Fibroblast of skin of left quadriceps (primary cell): ENCODE data around the gene GBE1.
A peak's percentile ranks its signal among the peaks of the same experiment; 100 is the strongest.

Experiments
- DNase-seq, 2 experiments: peaks; one replicate each; pipeline ENCODE4 v3.0.0-alpha.2; 2013; ENCODE audit warnings: low read depth in 2 of 2

GBE1 gene

DNA sequence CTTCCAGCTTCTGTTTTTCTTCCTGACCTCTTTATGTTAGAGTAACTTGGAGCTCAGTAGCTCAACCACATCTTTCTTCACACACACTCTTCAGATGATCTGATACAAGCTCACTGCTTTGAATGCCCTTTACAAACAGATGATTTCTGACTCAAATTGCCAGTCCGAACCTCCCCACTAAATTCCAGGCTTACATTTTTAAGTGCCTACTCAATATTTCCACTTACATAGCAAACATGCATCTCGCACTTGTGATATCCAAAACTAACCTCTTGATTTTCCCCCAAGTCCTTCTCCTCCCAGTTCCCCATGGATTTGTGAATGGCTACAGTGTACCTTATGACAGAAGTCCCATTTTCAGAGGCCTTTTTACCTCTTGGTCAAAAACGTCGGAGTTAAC, 139.1 kb downstream of the GBE1 start:
- no peak for DNase-seq

DNA sequence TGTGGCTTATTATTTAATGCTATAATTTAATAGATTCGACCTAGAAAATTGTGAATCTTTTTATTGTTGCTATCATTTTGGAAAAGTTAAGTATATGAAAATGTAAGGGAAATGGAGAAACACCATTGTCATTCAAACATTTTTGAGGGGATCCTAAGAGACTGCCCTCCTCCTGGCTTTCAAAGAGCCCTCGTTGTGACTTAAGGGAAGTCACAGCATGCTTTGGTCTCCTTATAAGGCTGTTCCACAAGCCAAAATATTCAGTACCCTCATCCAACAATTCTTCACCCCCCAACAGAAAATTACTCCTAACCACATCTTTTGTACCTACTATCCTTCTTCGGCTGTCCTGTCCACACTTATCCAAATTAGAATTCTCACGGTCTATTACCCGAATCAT, 140.2 kb downstream of the GBE1 start:
- no peak for DNase-seq

DNA sequence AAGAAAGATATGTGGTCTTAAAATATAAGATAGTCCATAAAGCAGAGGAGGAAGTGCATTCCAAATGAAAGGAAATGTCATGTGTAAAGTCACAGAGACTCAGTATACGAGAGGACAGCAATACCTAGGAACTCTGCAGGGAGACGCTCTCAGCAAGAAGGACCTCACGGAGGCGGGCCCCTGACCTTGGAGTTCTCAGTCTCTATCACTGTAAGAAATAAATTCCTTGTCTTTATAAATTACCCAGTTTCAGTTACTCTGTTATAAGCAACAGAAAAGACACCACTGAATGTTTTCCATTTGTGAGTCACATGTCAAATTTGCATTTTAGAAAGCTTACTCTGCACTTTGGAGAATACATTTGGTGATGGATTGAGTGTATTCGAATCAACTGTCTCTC, 140.6 kb downstream of the GBE1 start:
- no peak for DNase-seq

DNA sequence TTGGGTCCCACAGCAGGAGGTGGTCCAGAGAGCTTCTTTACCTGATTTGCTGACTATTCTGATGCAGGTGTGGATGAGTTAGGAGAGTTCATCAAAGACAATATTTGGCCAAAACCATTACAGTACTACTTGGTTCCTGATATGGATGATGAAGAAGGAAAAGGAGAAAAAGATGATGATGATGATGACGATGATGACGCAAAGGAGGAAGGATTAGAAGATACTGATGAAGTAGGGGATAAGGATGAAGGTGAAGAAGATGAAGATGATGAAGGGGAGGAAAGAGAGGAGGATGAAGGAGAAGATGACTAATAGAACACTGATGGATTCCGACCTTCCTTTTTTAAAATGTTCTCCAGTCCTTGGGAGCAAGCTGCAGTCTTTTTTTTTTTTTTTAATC, 148.7 kb downstream of the GBE1 start:
- DNase-seq = no peak

DNA sequence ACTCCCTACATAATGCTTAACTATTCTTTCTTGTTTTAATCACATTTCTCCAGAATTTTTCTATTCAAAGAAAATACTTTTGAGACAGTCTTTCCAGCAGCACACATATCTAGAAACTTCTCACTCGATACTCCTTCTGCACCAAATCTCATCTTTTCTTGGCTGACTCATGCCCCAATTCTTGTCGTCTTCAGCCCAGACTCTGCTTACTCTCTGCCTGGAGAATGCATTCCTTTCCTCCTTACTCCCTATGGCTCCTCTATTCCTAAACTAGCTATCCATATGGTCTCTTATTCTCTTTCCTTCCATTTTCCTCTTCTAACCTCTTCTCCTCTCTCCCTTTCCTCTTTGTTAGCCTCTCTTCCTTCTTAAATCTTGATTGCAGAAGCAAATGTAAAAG, 158.7 kb downstream of the GBE1 start:
- no peak for DNase-seq

DNA sequence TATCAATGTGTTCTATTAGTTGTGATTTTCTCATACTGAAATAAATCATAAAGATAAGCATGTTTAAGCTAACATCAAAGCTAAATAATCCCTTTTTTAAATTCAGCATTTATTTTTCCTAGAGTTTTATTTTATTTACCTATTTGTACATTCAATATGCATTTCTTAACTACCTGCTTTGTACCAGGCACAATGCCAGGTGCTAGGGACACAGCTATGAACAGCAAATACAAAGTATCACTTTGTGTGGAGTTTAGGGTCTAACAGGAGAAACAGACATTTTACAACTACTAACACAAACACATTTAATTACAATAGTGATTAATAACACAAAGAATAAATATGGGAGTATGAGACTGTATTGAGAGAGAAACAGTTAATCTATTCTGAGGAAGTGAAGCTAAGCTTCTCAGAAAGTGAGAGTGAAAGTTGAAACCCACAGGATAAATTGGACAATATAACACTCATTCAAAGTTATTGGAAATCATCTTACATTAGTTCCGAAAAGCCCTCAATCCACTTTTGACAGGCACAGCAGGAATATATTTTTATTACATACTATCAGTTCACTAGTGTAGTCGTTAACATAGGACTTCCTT, 159.6 kb downstream of the GBE1 start:
- DNase-seq = no peak

DNA sequence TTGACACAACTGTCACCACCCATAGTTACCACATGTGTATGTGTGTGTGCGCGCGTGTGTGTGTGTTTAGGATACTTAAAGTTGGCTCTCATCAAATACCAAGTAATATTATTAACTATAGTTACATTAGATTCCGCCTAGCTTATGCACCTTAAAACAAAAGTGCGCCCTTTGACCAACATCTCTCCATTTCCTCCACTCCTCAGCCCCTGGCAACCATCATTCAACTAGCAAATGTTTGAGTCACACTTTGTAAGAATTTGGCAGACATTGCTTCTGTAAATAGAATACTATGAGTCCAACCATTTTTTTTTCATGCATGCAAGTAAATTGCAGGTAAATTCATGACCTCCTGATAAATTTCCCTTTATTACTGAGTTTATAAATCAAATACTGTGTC, 169.3 kb downstream of the GBE1 start:
- DNase-seq = no peak

DNA sequence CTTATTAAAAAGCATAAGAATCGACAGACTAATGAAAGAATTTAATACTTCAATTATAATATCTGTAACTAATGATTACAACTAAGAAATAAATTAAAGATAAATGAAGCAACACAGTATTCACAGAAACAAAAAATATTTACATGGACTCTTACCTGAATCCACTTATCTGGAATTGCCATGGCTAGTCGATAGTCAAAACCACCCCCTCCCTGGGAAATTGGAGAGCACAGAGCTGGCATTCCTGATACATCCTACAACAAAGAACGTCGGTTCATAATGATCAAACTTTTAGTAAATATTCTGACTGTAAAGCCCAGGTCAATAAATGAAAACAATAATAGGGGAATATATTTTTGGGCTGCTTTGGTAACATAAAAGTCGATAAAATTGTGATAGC, 175.5 kb downstream of the GBE1 start:
- DNase-seq = no peak

DNA sequence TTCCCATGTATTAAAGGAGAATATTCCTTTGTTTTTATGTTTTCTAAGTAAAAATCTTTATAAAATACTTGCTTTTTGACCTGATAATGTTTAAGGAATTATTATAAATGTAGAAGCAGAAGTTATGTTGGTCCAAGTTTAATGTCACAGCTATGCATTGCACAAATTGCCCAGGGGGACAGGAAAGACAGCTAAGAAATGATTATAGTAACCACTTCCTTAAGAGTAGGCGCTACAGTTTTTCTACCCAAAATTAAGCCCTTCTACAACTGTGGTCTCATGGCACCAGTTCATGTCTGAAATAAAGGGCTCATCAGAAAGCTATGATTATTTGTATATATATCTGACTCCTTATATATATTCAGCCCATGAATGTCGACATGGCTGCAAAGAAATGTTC, 176.4 kb downstream of the GBE1 start:
- DNase-seq = no peak

DNA sequence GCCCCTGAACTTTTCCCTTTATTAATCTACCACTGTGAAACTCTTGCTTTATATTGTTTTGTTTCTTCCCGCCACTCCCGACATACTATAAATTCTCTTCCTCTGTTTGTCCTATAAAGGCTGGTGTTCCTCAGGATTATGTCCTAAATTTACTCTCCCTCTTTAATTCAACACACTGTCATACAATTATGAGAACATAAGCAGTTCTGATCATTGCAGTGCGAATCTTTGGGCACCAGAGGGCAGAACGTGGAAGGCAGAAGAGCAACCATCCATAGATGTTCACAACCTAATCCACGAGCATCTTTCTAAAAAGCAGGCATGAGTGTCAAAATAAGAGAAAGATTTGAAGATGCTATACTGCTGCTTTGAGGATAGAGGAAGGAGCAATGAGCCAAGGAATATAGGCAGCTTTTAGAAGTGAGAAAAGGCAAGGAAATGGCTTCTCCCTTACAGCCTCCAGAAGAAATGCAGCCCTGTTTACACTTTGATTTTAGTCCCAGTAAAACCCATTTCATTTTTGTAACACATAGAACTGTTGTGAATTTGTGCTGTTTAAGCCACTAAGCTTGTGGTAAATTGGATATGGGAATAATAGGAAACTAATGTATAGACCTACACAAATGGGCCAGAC, 179.4 kb downstream of the GBE1 start:
- peak in 1 of 2 experiments; percentile 10 for DNase-seq

DNA sequence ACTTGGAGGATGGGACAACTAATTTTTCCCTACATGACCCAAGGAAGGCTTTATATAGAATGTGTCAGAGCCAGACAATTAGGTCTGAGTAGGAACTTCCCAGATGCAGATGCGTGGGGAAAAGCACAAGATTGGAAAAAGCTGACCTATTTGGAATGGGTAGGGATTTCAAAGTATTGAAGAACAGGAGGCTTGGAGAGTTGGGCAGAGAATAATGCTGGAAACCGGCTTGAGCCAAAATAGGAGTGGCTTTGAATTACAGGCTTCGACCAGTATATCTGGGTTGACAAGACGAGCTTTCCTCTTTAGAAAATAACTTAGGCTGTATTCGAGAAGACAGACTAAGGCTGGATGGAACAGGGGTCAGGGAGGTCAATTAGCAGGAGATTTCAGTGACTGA, 181.1 kb downstream of the GBE1 start:
- DNase-seq = no peak

DNA sequence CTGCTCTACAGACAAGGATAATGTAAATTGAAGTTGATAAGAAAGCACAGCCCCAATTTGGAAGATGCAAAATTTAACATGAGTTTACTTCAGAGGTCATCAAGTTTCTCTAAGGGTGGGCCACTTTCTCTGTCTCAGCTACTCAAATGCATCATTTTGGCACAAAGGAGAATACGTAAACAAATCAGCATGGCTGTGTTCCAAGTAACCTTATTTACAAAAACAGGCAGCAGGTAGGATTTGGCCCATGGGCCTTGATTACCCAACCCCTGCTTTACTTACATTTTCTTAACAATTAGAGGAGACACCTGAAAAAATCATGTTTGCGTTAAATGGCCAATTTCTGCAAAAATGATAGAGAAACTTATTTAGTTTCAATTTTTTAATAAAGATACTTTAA, 181.7 kb downstream of the GBE1 start:
- DNase-seq = no peak

DNA sequence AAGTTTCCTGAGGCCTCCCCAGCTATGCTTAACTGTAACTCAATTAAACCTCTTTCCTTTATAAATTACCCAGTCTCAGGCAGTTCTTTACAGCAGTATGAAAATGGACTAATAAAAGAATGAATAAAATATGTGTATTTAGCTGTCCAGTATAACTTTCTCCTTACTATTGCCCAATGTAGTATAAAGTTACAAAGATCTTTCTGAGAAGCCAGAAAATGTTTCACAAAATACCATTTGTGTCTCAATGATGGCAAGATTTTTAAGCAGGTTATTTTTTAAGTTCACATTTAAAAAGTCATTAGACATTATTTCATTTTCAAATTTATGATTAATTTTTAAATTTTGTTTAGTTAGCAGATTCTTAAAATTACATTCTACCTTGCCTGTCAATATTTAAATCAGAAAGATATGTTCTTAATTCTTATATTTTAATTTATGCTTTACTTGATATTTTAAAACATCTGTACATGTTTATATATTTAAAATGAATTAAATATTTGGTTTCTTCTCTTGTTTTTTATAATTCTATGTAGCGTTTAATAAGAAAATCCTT, 189.2 kb downstream of the GBE1 start:
- DNase-seq = no peak

DNA sequence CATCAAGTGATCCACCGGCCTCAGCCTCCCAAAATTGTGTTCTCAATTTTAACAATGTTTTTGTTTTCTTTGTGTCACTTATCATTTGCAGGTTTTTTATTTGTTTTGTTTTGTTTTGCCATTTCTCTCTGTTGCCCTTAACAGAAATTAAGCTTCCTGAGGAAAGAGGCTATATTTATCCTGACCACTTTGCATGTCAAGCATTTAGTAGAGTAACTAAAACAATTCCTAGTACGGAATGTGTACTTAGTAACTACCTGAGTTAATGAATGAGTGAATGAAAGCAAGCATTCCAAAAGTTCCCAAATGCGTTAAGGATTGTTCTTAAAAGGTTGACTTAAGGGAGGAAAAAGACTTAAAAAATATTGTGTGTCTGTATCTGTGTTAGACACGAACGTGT, 193.1 kb downstream of the GBE1 start:
- no peak for DNase-seq

DNA sequence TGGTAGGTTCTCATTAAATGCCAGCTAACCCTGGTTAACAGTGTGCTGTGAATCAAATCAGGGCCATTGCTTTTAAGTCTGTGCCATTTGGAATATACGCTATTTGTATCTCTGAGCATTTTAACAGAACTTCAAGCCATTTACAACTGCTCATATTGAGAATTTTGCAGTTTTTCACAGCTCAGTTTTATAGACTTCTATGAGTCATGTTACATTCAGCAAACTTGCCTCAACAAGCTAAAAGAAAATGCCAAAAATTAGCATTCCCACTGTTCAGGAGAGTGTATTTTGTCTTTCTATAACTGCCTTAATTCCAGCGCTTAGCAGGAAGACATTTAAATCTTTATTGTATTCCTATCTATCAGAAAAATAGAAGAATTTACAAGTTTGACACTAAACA, 196.4 kb downstream of the GBE1 start:
- DNase-seq = no peak

DNA sequence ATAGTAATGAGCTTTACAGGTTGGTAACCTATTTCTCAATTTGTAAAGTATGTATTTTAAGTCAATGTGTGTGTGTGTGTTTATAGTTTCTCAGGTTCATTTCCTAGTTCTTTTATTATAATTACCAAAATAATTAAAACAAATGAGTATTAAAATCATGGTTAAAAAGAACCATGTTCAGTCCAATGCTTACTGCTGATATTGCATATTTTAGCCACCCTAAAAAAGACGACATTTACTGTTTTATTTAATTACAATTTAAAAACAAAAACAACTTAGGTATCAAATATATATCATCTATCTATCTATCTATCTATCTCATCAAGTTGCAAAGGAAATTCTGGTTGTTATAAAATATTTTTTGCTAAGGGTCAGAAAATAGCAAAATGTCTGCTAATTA, 203.3 kb downstream of the GBE1 start:
- DNase-seq = no peak

DNA sequence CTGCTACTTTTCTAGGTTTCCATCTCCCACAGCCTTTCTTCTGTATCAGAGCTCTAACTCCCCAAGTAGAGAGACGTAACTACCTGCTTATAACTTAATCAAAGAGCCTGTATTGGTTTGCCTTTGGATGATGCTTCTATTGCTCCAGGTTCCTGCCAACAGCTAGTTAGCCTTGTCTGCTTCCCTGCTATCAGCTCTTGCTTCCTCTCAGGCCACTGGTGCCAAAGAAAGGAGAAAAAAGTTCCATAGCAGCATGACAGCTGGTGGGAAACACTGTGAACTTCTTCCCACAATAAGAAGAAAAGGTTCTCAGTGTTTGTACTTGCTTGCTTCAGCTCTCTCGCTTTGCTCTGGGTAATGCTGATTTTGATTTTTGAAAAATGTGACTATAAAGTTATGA, 206.6 kb downstream of the GBE1 start:
- DNase-seq = no peak

DNA sequence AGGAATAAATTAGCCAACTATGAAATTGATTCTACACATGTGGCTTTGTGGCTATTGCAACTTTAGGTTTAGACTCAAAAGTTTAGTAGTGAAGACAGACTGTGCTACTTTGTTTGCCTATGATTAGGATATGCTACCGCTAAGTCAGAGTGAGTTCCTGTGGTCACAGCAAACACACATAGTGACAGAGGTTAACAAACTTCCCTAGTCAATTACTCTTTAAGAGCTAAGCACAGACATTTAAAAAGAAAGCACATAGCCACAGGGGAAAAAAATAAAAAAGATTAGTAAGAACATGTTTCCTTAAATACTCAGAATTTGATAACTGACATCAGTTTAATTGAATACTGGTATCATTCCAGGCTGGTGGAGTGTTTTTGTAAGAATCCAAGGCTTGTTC, 207.1 kb downstream of the GBE1 start:
- DNase-seq = peak; percentile 24 to 29

DNA sequence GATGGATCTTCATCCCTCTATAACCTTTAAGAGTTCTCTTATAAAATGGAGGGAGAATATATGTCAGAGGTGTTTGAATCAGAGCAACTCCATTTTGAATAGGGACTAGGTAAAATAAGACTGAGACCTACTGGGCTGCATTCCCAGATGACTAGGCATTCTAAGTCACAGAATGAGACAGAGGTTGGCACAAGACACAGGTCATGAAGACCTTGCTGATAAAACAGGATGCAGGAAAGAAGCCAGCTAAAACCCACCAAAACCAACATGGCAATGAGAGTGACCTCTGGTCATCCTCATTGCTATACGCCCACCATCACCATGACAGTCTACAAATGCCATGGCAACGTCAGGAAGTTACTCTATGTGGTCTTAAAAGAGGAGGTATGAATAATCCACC, 211.0 kb downstream of the GBE1 start:
- DNase-seq = no peak

DNA sequence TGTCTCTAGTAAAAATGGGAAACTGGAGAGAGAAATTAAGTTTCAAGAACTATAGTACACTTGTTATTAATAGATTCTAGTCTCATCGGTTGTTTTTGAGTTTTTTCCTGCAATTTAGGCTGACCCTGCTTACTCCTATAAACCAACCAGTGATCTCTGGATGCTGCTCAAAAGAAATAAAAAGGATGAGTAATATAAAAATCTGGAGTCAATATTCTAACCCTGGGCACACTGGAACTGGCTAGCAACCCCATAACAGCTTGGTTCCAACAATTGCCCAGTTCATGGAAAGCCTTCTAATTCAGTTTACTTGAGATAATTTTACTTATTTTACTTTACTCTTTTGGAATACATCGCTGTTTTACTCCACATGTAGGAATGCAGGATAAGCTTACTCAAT, 211.6 kb downstream of the GBE1 start:
- DNase-seq = no peak

DNA sequence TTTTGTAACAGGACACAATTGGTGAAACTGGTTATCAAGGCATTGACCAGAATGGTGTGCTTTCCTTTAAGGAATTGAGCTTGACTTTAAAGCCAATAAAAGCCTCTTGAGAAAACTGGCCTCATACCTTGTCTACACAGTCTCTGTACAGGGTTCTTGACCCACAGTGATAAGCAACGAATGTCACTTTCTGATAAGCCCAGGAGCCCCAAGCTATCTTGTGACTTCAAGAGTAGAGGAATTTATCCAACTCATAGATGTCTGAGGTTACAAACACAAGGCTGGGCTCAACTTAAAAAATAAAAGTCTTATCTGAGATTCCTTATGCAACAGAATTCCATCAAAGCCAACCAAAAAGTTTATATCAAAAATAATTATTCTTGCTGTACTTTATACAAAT, 212.1 kb downstream of the GBE1 start:
- no peak for DNase-seq

DNA sequence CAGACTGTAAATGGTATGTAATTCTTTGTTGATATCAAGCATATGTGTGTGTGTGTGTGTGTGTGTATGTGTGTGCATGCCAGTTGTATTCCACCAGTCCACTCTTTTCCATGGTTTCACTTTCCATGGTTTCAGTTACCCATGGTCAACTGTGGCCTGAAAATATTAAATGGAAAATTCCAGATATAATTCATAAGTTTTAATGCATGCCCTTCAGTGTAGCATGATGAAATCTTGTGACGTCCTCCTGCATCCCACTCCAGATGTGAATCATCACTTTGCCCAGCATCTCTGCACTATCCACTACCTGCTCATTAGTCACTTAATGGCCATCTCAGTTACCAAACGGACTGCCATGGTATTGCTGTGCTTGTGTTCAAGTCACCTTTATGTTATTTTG, 215.9 kb downstream of the GBE1 start:
- peak in 1 of 2 experiments; percentile 4 for DNase-seq

DNA sequence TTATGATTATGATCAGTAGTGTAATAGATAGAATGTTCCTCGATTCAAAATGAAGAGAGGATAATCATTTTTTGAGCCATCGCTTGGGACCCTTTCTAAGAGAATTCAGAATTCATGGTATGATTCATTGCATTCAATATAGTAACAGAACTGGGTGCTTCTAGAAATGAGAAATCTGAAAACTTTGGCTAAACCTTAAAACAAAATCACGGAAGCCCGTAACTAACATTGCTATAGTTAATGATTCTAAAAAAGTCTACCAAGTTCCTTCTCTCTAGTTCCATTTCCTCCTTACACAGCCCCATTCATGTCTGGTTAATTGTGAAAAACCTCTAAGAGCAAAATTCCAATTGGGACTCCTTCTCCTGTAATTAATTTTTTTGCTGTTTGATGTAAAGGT, 217.1 kb downstream of the GBE1 start:
- no peak for DNase-seq

DNA sequence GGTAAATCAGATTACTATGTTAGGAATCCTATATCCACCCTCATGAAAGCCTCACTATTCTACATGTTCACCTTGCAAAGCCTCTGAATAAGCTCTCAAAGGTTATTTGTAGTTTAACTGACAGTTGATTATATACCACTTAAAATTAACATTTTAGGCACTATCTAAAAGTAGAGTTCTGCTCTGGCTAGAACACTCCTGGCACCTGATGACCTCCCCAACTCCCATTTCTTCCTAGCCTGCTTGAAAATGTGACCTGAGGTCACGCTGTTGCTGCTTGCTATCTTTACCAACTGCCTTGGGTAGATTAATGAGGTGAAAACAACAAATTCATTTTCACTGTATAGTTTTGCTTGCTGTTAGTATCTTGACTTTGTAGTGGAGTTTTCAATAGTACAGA, 220.7 kb downstream of the GBE1 start:
- DNase-seq = no peak
